VCaP (cell line): ENCODE data around the gene CHD6.
A peak's percentile ranks its signal among the peaks of the same experiment; 100 is the strongest.

Experiments used
- H3K27ac ChIP-seq: fragments of 450-650 bp; 2 replicates; pipeline ENCODE4 v1.5.1; 2017
- TF ChIP-seq, protein P1 (sequence below): fragments of 450-650 bp; conservative IDR thresholded peaks from 2 replicates; pipeline ENCODE4 v1.5.1; 2017; ENCODE audit warnings: mild to moderate bottlenecking, moderate library complexity

The CHD6 gene

DNA sequence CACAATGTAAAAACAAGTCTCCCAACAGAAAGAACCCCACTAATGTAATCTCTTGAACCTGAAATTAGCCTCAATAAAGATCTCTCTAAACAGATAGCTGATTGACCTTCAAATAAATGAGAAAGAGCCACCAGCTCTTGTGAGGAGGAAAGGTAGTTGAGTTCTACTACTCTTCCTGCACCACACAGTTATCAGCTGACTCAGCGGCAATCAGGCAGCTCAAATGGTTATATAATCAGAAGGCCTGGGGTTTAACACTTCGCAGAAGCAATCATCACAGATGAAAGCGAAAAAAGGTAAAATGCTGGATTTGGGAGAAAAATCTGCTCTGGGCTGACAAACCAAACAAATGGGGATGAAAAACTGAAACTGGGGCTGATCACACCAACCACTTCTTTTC, 91.8 kb downstream of the CHD6 start:
- TF ChIP-seq, protein P1, sequence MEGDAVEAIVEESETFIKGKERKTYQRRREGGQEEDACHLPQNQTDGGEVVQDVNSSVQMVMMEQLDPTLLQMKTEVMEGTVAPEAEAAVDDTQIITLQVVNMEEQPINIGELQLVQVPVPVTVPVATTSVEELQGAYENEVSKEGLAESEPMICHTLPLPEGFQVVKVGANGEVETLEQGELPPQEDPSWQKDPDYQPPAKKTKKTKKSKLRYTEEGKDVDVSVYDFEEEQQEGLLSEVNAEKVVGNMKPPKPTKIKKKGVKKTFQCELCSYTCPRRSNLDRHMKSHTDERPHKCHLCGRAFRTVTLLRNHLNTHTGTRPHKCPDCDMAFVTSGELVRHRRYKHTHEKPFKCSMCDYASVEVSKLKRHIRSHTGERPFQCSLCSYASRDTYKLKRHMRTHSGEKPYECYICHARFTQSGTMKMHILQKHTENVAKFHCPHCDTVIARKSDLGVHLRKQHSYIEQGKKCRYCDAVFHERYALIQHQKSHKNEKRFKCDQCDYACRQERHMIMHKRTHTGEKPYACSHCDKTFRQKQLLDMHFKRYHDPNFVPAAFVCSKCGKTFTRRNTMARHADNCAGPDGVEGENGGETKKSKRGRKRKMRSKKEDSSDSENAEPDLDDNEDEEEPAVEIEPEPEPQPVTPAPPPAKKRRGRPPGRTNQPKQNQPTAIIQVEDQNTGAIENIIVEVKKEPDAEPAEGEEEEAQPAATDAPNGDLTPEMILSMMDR = no peak
- peak overlapping the region; percentile 64 for H3K27ac ChIP-seq

DNA sequence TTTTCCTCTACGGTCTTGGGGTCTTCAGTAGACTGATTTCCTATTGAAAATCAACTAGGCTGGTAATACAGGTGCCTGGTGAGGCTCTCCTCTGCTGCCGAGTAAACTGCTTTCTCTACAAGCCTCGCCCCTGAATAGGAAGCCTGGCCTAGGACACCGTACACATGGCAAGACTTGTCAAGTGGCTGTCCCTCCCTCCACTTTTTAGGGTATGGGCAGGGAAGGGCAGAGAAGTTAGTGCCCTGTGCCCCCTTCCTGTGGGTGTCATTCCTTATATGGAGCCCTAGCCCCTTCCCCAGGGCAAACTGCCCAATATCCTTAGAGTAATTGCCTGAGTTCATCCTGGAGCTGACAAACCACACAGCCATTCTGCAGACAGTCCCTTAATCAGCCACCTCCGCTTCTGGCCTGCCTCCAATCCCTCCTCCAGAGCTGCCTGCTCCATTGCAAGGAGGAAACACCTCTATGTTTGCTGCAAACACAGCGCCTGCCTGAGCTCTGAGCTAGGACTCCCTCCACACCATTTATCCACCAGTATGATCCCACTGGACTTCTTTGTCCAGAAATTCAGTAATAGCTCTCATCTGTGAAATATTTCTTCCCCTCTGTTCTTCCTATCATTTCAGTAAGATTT, 93.1 kb downstream of the CHD6 start:
- peak overlapping the region; percentile 64 for H3K27ac ChIP-seq
- TF ChIP-seq, protein P1 = no peak

DNA sequence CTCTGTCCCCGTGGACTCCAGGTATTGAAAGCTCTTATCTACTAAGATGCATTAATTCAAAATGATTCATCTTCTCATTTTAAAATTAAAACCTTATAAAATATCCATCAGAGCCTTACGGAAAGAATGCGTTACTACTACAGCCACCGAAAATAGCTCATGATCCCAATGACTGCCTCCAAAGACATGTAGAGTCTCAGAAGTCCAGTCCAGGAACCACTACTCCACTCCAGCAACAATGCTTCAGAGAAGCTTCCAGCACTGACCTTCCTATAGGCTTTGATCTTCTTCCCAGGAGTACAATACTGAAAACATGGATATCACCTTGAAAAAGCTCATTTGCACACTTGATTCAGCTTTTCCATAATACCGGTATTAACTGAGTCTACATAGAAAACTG, 94.3 kb downstream of the CHD6 start:
- H3K27ac ChIP-seq = no peak overlapping the region
- TF ChIP-seq, protein P1 = no peak

DNA sequence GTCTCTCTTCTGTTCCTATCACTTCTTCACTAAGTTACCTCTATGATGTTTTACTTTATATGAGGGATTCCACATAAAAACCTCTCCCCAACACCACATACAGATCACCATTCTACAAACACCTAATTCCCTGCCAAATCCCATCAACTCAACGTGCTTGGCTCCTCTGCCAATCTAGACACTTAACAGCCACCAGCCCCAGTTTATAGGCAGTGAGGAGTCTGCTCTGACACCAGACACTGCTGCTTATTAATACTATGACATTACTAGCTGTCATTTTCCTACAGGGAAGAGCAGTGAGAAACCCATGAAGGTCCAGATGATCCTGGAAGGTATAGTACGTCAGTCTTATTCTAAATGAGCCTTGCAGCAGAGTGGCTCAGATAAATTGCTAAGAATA, 104.3 kb downstream of the CHD6 start:
- H3K27ac ChIP-seq = no peak overlapping the region
- TF ChIP-seq, protein P1 = no peak

DNA sequence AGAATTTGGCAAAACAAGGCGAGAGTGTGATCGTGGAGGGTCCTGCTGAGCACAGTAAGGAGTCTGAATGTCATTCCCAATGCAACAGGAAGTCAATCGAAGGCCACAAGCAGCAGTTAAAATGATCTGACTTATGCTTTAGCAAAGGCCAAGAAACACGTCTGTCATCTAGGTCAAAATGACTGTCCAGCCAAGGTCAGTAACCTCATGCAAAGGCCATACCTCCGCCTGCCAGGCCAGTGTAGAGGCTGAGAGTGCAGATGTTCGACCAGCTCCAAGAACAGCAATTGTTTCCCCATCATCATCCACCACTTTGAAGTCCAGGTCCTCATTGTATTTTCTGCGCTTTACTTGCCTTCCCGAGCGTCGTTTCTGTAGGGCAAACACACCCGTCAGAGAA, 105.6 kb downstream of the CHD6 start:
- TF ChIP-seq, protein P1 = no peak
- H3K27ac ChIP-seq = no peak overlapping the region

DNA sequence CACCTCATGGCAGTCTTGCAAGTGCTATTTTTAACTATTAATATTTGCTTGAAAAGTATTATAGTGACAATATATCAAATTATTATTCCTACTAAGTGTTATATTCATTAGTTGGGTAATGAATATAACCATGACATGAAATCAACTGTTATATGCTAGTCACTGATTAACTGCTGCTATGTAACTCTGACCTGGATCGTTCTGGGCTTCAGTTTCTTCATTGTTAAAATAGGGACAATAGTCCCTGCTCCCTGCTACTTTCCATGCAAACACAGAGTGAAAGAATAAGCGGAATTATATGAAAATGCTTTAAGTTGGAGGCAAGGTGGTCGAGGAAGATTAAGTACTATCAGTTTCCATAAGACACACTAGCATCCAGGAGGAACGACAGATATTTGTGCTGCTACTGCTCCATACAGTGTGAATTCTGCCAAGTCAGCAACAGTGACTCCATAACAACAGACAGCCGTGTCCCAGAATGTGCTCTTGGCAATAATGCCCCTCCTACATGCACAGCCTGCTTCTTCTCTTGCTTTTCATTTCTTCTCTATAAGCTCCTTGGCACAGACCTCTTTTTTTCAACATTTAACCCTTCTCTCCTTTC, 107.2 kb downstream of the CHD6 start:
- peak overlapping the region; percentile 49; the same call in 1 of the 2 replicates for H3K27ac ChIP-seq
- TF ChIP-seq, protein P1 = no peak

DNA sequence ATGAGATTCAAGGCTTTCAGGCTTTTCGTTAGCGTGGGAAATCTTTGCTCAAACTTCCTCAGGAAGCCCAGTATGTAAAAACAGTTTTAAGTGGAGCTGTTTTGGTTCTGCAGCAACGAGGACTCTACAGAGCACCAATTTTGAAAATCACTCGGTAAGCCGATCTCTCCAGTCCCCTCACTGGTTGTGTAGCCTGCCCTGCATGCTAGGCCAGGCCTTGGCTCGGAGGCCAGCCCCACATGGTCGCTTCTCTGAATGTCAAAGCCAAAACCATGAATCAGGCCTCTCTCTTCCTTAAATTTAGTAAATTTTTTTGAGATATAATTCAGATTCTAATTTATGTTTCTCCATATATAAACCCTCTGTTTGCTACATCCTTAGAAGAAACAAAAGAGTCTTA, 108.0 kb downstream of the CHD6 start:
- H3K27ac ChIP-seq = peak overlapping the region; percentile 49
- TF ChIP-seq, protein P1 = no peak
